Gastroesophageal sphincter (tissue), 4 donors: ENCODE data around the gene CASKIN1. TPM values are rescaled to one million over a fixed set of nuclear protein-coding genes. Genes with fewer than 3 reads are reported as not detected.

Source experiments
- ATAC-seq: fragments of 150-250 bp; one replicate; pipeline ENCODE4 v1.9.1; 2016; ENCODE audit warnings: mild to moderate bottlenecking, moderate library complexity
- H3K27ac ChIP-seq, 4 donors: fragments of 200-600 bp; sonication (generic) in 3 of 4; 1 replicate in 3 of 4; 2 replicates in 1 of 4; pipeline ENCODE4 v1.5.1; 2016 to 2019
- H3K27me3 ChIP-seq: fragments of 200-600 bp; sonication (generic); one replicate; pipeline ENCODE4 v1.5.1; 2019
- H3K36me3 ChIP-seq, 2 donors: fragments of 200-600 bp; sonication (generic); one replicate each; pipeline ENCODE4 v1.5.1; 2019; ENCODE audit warnings: control low read depth in 1 of 2
- H3K4me1 ChIP-seq, 3 donors: fragments of 200-600 bp; sonication (generic); 1 replicate in 2 of 3; 2 replicates in 1 of 3; pipeline ENCODE4 v1.5.1; 2016 to 2019; ENCODE audit warnings: control low read depth in 2 of 3
- H3K4me3 ChIP-seq, 2 donors: fragments of 200-600 bp; sonication (generic); one replicate each; pipeline ENCODE4 v1.5.1; 2019; ENCODE audit warnings: mild to moderate bottlenecking in 1 of 2, moderate library complexity in 1 of 2
- H3K9me3 ChIP-seq, 3 donors: fragments of 200-600 bp; sonication (generic); one replicate each; pipeline ENCODE4 v1.5.1; 2017 to 2019; ENCODE audit warnings: control low read depth in 2 of 3
- EP300 ChIP-seq: sonication (generic); formaldehyde crosslinking; IDR thresholded peaks from one replicate; pipeline ENCODE4 v1.6.1; 2017; ENCODE audit warnings: antibody characterized with exemption, mild to moderate bottlenecking
- POLR2A ChIP-seq, 2 donors: fragments of 450-650 bp; IDR thresholded peaks; one replicate each; pipeline ENCODE4 v1.6.1; 2017; ENCODE audit warnings: antibody characterized with exemption in 2 of 2, mild to moderate bottlenecking in 2 of 2, moderate library complexity in 1 of 2
- POLR2AphosphoS5 ChIP-seq: sonication (generic); formaldehyde crosslinking; IDR thresholded peaks from one replicate; pipeline ENCODE4 v1.6.1; 2017; ENCODE audit warnings: antibody characterized with exemption
- WGBS, 2 donors: methylation state at CpG; one replicate each; pipeline ENCODE4 v1.1.5; 2018; ENCODE audit warnings: low coverage in 1 of 2; 5-methylcytosine and 5-hydroxymethylcytosine counted together
- total RNA-seq, 4 donors: library from RNA; depleted of rRNA; stranded (reverse); fragments of >200 nt; gene quantifications; one replicate each; pipeline ENCODE4 v1.1.0, GENCODE V29; 2016
- TF ChIP-seq, protein P1 (sequence below), 4 experiments: fragments of 200-600 bp in 2 of 4; fragments of 450-650 bp in 2 of 4; sonication (generic) in 1 of 4; IDR thresholded peaks; one replicate each; pipeline ENCODE4 v1.5.1; 2017 to 2019; ENCODE audit warnings: antibody characterized with exemption in 4 of 4, mild to moderate bottlenecking in 2 of 4, moderate library complexity in 2 of 4

The CASKIN1 gene
- total RNA-seq, 4 donors from 2014 or later: 0.27 to 0.35 TPM; not detected in 2

DNA sequence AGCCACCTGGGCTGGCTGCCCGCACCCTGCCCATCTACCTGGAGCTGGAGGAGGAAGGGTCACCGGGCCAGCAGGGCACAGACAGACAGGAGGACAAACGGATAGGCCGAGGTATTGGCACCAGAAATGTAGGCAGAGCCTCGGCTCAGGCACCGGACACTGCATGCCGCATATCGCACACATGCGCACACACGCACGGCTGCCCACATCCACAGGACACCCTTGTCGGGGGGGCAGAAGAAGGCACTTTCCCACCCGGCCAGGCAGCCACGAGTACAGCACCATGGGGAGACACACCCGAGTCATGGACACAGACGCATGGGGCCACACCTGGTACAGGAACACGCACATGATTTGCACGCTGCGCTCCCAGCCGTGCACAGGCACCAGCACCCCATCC, 14.5 kb downstream of the CASKIN1 start:
- peaks cover 0 to 6% (median 0%) of the 10 kb centered on the region in 3 donors for H3K4me1 ChIP-seq
- WGBS, 2 donors: 82 to 92% methylated on average over 3 to 7 of the region's 20 CpGs
- peaks cover 12% of the 10 kb centered on the region for H3K27me3 ChIP-seq
- no peaks in the 10 kb centered on the region for H3K9me3 ChIP-seq
- no peak overlapping the region for H3K27ac ChIP-seq
- TF ChIP-seq POLR2AphosphoS5 (no peak), EP300 (no peak), POLR2A (IDR thresholded peaks at IDR 0.05) (no peak)
- TF ChIP-seq, protein P1, sequence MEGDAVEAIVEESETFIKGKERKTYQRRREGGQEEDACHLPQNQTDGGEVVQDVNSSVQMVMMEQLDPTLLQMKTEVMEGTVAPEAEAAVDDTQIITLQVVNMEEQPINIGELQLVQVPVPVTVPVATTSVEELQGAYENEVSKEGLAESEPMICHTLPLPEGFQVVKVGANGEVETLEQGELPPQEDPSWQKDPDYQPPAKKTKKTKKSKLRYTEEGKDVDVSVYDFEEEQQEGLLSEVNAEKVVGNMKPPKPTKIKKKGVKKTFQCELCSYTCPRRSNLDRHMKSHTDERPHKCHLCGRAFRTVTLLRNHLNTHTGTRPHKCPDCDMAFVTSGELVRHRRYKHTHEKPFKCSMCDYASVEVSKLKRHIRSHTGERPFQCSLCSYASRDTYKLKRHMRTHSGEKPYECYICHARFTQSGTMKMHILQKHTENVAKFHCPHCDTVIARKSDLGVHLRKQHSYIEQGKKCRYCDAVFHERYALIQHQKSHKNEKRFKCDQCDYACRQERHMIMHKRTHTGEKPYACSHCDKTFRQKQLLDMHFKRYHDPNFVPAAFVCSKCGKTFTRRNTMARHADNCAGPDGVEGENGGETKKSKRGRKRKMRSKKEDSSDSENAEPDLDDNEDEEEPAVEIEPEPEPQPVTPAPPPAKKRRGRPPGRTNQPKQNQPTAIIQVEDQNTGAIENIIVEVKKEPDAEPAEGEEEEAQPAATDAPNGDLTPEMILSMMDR (IDR thresholded peaks at IDR 0.05): no peak
- peaks cover 0 to 14% of the 10 kb centered on the region in 2 donors for H3K36me3 ChIP-seq
- no peak overlapping the region for H3K4me3 ChIP-seq
- no peak for ATAC-seq

GRCh38 chr16:2180962-2181923, 15.2 kb downstream of the CASKIN1 start:
- H3K4me3 ChIP-seq: no peak overlapping the region
- no peak for ATAC-seq
- H3K27me3 ChIP-seq: peaks cover 12% of the 10 kb centered on the region
- no peak overlapping the region for H3K27ac ChIP-seq
- peaks cover 0 to 21% of the 10 kb centered on the region in 2 donors for H3K36me3 ChIP-seq
- TF ChIP-seq, protein P1 (IDR thresholded peaks at IDR 0.05): no peak
- TF ChIP-seq EP300: no peak
- no peak for TF ChIP-seq POLR2A (IDR thresholded peaks at IDR 0.05)
- no peak for TF ChIP-seq POLR2AphosphoS5
- peaks cover 0 to 6% (median 0%) of the 10 kb centered on the region in 3 donors for H3K4me1 ChIP-seq
- no CpG with 5 or more reads among the region's 46 CpGs for WGBS, 2 donors
- no peaks in the 10 kb centered on the region for H3K9me3 ChIP-seq

DNA sequence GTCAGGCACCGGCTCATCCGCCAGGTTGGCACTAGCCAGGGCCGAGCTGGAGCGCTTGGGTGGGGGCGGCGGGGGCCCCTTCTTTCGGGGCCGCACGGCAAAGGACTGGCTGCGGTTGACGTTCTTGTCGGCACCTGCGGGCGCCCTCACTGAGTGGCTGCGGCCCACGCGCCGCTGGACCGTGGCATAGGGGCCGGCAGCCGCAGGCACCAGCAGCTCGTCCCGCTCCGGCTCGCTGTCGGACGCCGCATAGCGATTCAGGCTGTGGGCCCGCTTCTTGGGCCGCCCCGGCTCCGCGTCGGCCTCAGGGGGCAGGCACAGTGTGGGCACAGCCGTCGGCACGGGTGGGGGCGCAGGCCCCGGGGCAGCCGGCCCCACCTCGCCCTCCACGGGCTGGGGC, 15.9 kb downstream of the CASKIN1 start:
- Histone ChIP-seq H3K36me3 (peaks cover 0 to 29% of the 10 kb centered on the region in 2 donors), H3K9me3 (no peaks in the 10 kb centered on the region), H3K27ac (no peak overlapping the region), H3K27me3 (peaks cover 12% of the 10 kb centered on the region), H3K4me3 (no peak overlapping the region), H3K4me1 (peaks cover 0 to 6% (median 0%) of the 10 kb centered on the region in 3 donors)
- no CpG with 5 or more reads among the region's 43 CpGs for WGBS, 2 donors
- TF ChIP-seq, protein P1 (IDR thresholded peaks at IDR 0.05): no peak
- TF ChIP-seq POLR2A (IDR thresholded peaks at IDR 0.05) (no peak), POLR2AphosphoS5 (no peak), EP300 (no peak)
- no peak for ATAC-seq

GRCh38 chr16:2179576-2179975, 16.8 kb downstream of the CASKIN1 start:
- peaks cover 0 to 6% (median 0%) of the 10 kb centered on the region in 3 donors for H3K4me1 ChIP-seq
- no peak for TF ChIP-seq POLR2AphosphoS5
- no peak for TF ChIP-seq EP300
- TF ChIP-seq, protein P1 (IDR thresholded peaks at IDR 0.05): no peak
- H3K27ac ChIP-seq: no peak overlapping the region
- no peak overlapping the region for H3K4me3 ChIP-seq
- peaks cover 12% of the 10 kb centered on the region for H3K27me3 ChIP-seq
- ATAC-seq: no peak
- H3K36me3 ChIP-seq: peaks cover 0 to 38% of the 10 kb centered on the region in 2 donors
- WGBS, 2 donors: no CpG with 5 or more reads among the region's 31 CpGs
- no peaks in the 10 kb centered on the region for H3K9me3 ChIP-seq
